Panc1 (cell line): Measurements from ENCODE around the gene SLC13A1. TPM values are rescaled to one million over a fixed set of nuclear protein-coding genes. Genes with fewer than 3 reads are reported as not detected.
"Not testable (repeated sequence)": the region's sequence is repeated elsewhere in the genome, so short reads cannot be mapped to it uniquely, and the experiment has no call there.

Source experiments
- ATAC-seq: fragments of 200-7000 bp; cut with Tn5 transposase; 2 replicates; pipeline ENCODE4 v1.9.1; 2020; ENCODE audit warnings: mild to moderate bottlenecking, moderate library complexity
- BruUV-seq: library from RNA; stranded (reverse); fragments of 400-500 nt; replicated peaks from 2 replicates; lab custom pipeline; 2021; lab: Mats Ljungman, UMichigan
- CTCF ChIA-PET: fragments of 300-600 bp; sonication (Branson Sonifier 250); formaldehyde crosslinking; loops from one replicate; lab custom pipeline; 2022; ENCODE audit warnings: antibody characterized with exemption; lab: Charles Lee
- POLR2A ChIA-PET: fragments of 300-600 bp; sonication (Branson Sonifier 250); formaldehyde crosslinking; loops from one replicate; lab custom pipeline; 2022; ENCODE audit warnings: antibody characterized with exemption; lab: Charles Lee
- DNase-seq: peaks from one replicate; pipeline ENCODE4 v3.0.0-alpha.2; 2010; ENCODE audit warnings: low read depth, low spot score
- H3K27ac ChIP-seq: 2 replicates; pipeline ENCODE4 v1.5.1; 2011; ENCODE audit warnings: mild to moderate bottlenecking, low read length, inconsistent platforms
- H3K27me3 ChIP-seq: fragments of 200-500 bp; sonication (Bioruptor generic); 2 replicates; pipeline ENCODE4 v1.6.0; 2014; ENCODE audit warnings: low read length, inconsistent platforms; ENCODE audit not compliant: control insufficient read depth, insufficient read depth
- H3K36me3 ChIP-seq: fragments of 200-500 bp; sonication (Bioruptor generic); 2 replicates; pipeline ENCODE4 v1.5.1; 2014; ENCODE audit warnings: inconsistent platforms, mild to moderate bottlenecking, low read length, moderate library complexity; ENCODE audit not compliant: control insufficient read depth, insufficient read depth
- H3K4me1 ChIP-seq: 2 replicates; pipeline ENCODE4 v1.5.1; 2011; ENCODE audit warnings: inconsistent platforms, mild to moderate bottlenecking, low read length, moderate library complexity; ENCODE audit not compliant: control insufficient read depth, insufficient read depth
- H3K4me3 ChIP-seq, 2 experiments: 2 replicates each; pipeline ENCODE4 v1.5.1; 2011 to 2012; ENCODE audit warnings: low read depth in 2 of 2, low read length in 2 of 2, mild to moderate bottlenecking in 2 of 2, inconsistent platforms in 1 of 2, moderate library complexity in 1 of 2
- H3K9me3 ChIP-seq: fragments of 200-500 bp; sonication (Bioruptor generic); 2 replicates; pipeline ENCODE4 v1.5.1; 2014; ENCODE audit warnings: low read depth, mild to moderate bottlenecking, inconsistent platforms, low read length, moderate library complexity; ENCODE audit not compliant: control insufficient read depth, insufficient read depth
- CTCF ChIP-seq: fragments of 450-650 bp; IDR thresholded peaks from 2 replicates; pipeline ENCODE4 v1.5.1; 2017; ENCODE audit warnings: mild to moderate bottlenecking
- POLR2AphosphoS5 ChIP-seq: IDR thresholded peaks from 2 replicates; pipeline ENCODE4 v1.6.1; 2012; ENCODE audit warnings: mild to moderate bottlenecking, low read depth, low read length, moderate library complexity
- REST ChIP-seq, 2 experiments: IDR thresholded peaks; 2 replicates each; pipeline ENCODE4 v1.6.1; 2011 to 2012; ENCODE audit warnings: low read depth in 2 of 2, control low read depth in 1 of 2, low read length in 1 of 2, mild to moderate bottlenecking in 1 of 2, moderate library complexity in 1 of 2; ENCODE audit not compliant: insufficient read depth in 1 of 2
- SIN3A ChIP-seq: IDR thresholded peaks from 2 replicates; pipeline ENCODE4 v1.6.1; 2012; ENCODE audit warnings: low read depth, mild to moderate bottlenecking, low read length, moderate library complexity, borderline replicate concordance; ENCODE audit not compliant: insufficient read depth
- TCF7L2 ChIP-seq: IDR thresholded peaks from 2 replicates; pipeline ENCODE4 v1.6.1; 2011; ENCODE audit warnings: mild to moderate bottlenecking, low read depth, low read length, inconsistent platforms
- in situ Hi-C: cut with HindIII; loops from 2 replicates; pipeline ENCODE4 v1.10.0; 2016; ENCODE audit warnings: low sequenced_read_pairs, low pct_unique_long_range_greater_than_20kb
- intact Hi-C: fragments of 100-400 bp; cut with micrococcal nuclease; formaldehyde crosslinking; loops from one replicate; pipeline ENCODE4 v1.10.0; 2022; ENCODE audit not compliant: unreplicated experiment
- total RNA-seq: library from RNA; stranded (reverse); gene quantifications from one replicate; pipeline ENCODE4 v1.2.1, GENCODE V29; 2021; ENCODE audit not compliant: unreplicated experiment

The SLC13A1 gene
- total RNA-seq, 1 experiment from 2014 or later, result not detected

GRCh38 chr7:123229426-123229825 lies 29.7 kb upstream of the SLC13A1 start:
- no peak overlapping the region for H3K4me3 ChIP-seq
- in situ Hi-C loops, result no loop called here
- no peak for ATAC-seq

GRCh38 chr7:123227666-123228065 lies 27.9 kb upstream of the SLC13A1 start:
- not testable (repeated sequence) for BruUV-seq

More at GRCh38 chr7:123229426-123229825, 29.7 kb upstream of the SLC13A1 start:
- no peak for TF ChIP-seq SIN3A
- TF ChIP-seq TCF7L2, result no peak
- TF ChIP-seq REST (IDR thresholded peaks at IDR 0.05; ENCODE audit: insufficient read depth in 1 of 2, low read depth in 2 of 2, low read length in 1 of 2), result no peak
- no peak for TF ChIP-seq CTCF
- no peak for TF ChIP-seq POLR2AphosphoS5
- Histone ChIP-seq H3K27me3 (no peaks in the 10 kb centered on the region), H3K36me3 (no peaks in the 10 kb centered on the region), H3K4me1 (no peaks in the 10 kb centered on the region), H3K27ac (no peak overlapping the region), H3K9me3 (no peaks in the 10 kb centered on the region)
- no TSS peak for BruUV-seq
- ChIA-PET CTCF (no interaction called here), POLR2A (no interaction called here)
- DNase-seq, result no peak
- intact Hi-C loops, result no loop called here

GRCh38 chr7:123220396-123220795 lies 20.6 kb upstream of the SLC13A1 start:
- in situ Hi-C loops, result no loop called here
- ChIA-PET POLR2A (no interaction called here), CTCF (no interaction called here)
- Histone ChIP-seq H3K4me3 (no peak overlapping the region), H3K9me3 (no peaks in the 10 kb centered on the region), H3K36me3 (no peaks in the 10 kb centered on the region), H3K27ac (no peak overlapping the region), H3K4me1 (no peaks in the 10 kb centered on the region), H3K27me3 (no peaks in the 10 kb centered on the region)
- DNase-seq (no peak), ATAC-seq (no peak)
- intact Hi-C loops, result no loop called here
- BruUV-seq, result no TSS peak
- TF ChIP-seq CTCF, result no peak
- TF ChIP-seq POLR2AphosphoS5, result no peak
- no peak for TF ChIP-seq SIN3A
- no peak for TF ChIP-seq REST (IDR thresholded peaks at IDR 0.05; ENCODE audit: insufficient read depth in 1 of 2, low read depth in 2 of 2, low read length in 1 of 2)
- no peak for TF ChIP-seq TCF7L2

More at GRCh38 chr7:123227666-123228065, 27.9 kb upstream of the SLC13A1 start:
- ATAC-seq, in situ Hi-C loops, CTCF ChIA-PET, H3K27me3 ChIP-seq, H3K4me3 ChIP-seq, intact Hi-C loops, DNase-seq, H3K36me3 ChIP-seq, H3K27ac ChIP-seq, H3K4me1 ChIP-seq, POLR2A ChIA-PET, H3K9me3 ChIP-seq: not testable (repeated sequence)
